CD14-positive monocyte (primary cell): ENCODE data around the gene DSC1. TPM values are rescaled to one million over a fixed set of nuclear protein-coding genes. Genes with fewer than 3 reads are reported as not detected.

Experiments
- DNase-seq, 3 donors: peaks; one replicate each; pipeline ENCODE4 v3.0.0-alpha.2; 2011 to 2022
- H2AFZ ChIP-seq: 2 replicates; pipeline ENCODE4 v1.6.0; 2012; ENCODE audit warnings: mild to moderate bottlenecking, low read depth, low read length, inconsistent platforms; ENCODE audit not compliant: insufficient read depth, poor library complexity, severe bottlenecking
- H3K27ac ChIP-seq, 2 donors: 1 replicate in 1 of 2; 2 replicates in 1 of 2; pipeline ENCODE4 v1.5.1; 2012 to 2013; ENCODE audit warnings: low read length in 2 of 2, control low read depth in 1 of 2, inconsistent platforms in 1 of 2, low read depth in 1 of 2, mild to moderate bottlenecking in 1 of 2
- H3K27me3 ChIP-seq, 2 donors: one replicate each; pipeline versions ENCODE4 v1.6.0 to v1.6.1; 2011 to 2013; ENCODE audit warnings: low read length in 2 of 2; ENCODE audit not compliant: control insufficient read depth in 2 of 2, insufficient read depth in 2 of 2
- H3K36me3 ChIP-seq, 2 donors: replicated peaks in 1 of 2; 1 replicate in 1 of 2; 2 replicates in 1 of 2; pipeline versions ENCODE4 v1.5.1 to v1.6.1; 2012 to 2013; ENCODE audit warnings: low read length in 2 of 2, control low read depth in 1 of 2, inconsistent platforms in 1 of 2, mild to moderate bottlenecking in 1 of 2; ENCODE audit not compliant: insufficient read depth in 2 of 2, control insufficient read depth in 1 of 2
- H3K4me1 ChIP-seq, 2 donors: 1 replicate in 1 of 2; 2 replicates in 1 of 2; pipeline versions ENCODE4 v1.5.1 to v1.6.1; 2012 to 2013; ENCODE audit warnings: low read length in 2 of 2, control low read depth in 1 of 2, inconsistent platforms in 1 of 2, mild to moderate bottlenecking in 1 of 2, moderate library complexity in 1 of 2; ENCODE audit not compliant: insufficient read depth in 2 of 2, control insufficient read depth in 1 of 2
- H3K4me2 ChIP-seq: replicated peaks from 2 replicates; pipeline ENCODE3; 2012; ENCODE audit warnings: low read length, moderate library complexity, mild to moderate bottlenecking; ENCODE audit not compliant: poor library complexity, severe bottlenecking; ENCODE audit errors: extremely low read depth
- H3K4me3 ChIP-seq, 3 experiments: fragments of 200-600 bp in 1 of 3; sonication (generic) in 1 of 3; replicated peaks in 1 of 3; 1 replicate in 2 of 3; 2 replicates in 1 of 3; pipeline ENCODE4 v1.5.1; 2011 to 2013; ENCODE audit warnings: low read length in 3 of 3, mild to moderate bottlenecking in 3 of 3, control low read depth in 2 of 3, low read depth in 2 of 3, inconsistent platforms in 1 of 3, moderate library complexity in 1 of 3
- H3K79me2 ChIP-seq: 2 replicates; pipeline ENCODE4 v1.6.0; 2012; ENCODE audit warnings: mild to moderate bottlenecking, control low read depth, inconsistent platforms, low read length, moderate library complexity; ENCODE audit not compliant: insufficient read depth
- H3K9ac ChIP-seq: 2 replicates; pipeline ENCODE4 v1.6.0; 2017; ENCODE audit warnings: low read length, mild to moderate bottlenecking; ENCODE audit not compliant: insufficient read depth, poor library complexity, severe bottlenecking
- H3K9me3 ChIP-seq, 2 donors: replicated peaks in 1 of 2; 1 replicate in 1 of 2; 2 replicates in 1 of 2; pipeline versions ENCODE4 v1.5.1 to v1.6.1; 2012 to 2013; ENCODE audit warnings: low read length in 2 of 2, control low read depth in 1 of 2; ENCODE audit not compliant: control insufficient read depth in 1 of 2, insufficient read depth in 1 of 2
- H4K20me1 ChIP-seq: 2 replicates; pipeline ENCODE4 v1.6.0; 2012; ENCODE audit warnings: mild to moderate bottlenecking, low read length, control low read depth, moderate library complexity; ENCODE audit not compliant: insufficient read depth
- H3K27ac Mint-ChIP-seq, 7 donors: one replicate each; pipeline ENCODE4 v1.8.0; 2020; ENCODE audit warnings: mild to moderate bottlenecking in 7 of 7, mixed read lengths in 7 of 7, moderate library complexity in 6 of 7, inconsistent platforms in 2 of 7
- H3K27me3 Mint-ChIP-seq, 3 donors: one replicate each; pipeline ENCODE4 v1.8.0; 2021 to 2022; ENCODE audit warnings: low read depth in 3 of 3, mild to moderate bottlenecking in 3 of 3, mixed read lengths in 3 of 3, moderate library complexity in 3 of 3, inconsistent platforms in 1 of 3
- H3K36me3 Mint-ChIP-seq, 2 donors: one replicate each; pipeline ENCODE4 v1.8.0; 2020; ENCODE audit warnings: mixed read lengths in 2 of 2, inconsistent platforms in 1 of 2, mild to moderate bottlenecking in 1 of 2
- H3K4me1 Mint-ChIP-seq: one replicate; pipeline ENCODE4 v1.8.0; 2020; ENCODE audit warnings: mild to moderate bottlenecking, mixed read lengths
- H3K4me3 Mint-ChIP-seq, 2 donors: one replicate each; pipeline ENCODE4 v1.8.0; 2020; ENCODE audit warnings: mild to moderate bottlenecking in 2 of 2, mixed read lengths in 2 of 2, moderate library complexity in 1 of 2
- H3K9me3 Mint-ChIP-seq, 7 donors: one replicate each; pipeline ENCODE4 v1.8.0; 2020 to 2022; ENCODE audit warnings: mixed read lengths in 7 of 7, mild to moderate bottlenecking in 6 of 7, moderate library complexity in 6 of 7, inconsistent platforms in 2 of 7
- CTCF ChIP-seq: fragments of 200-600 bp; IDR thresholded peaks from one replicate; pipeline ENCODE4 v1.8.0; 2022; ENCODE audit warnings: antibody characterized with exemption, mild to moderate bottlenecking
- WGBS: methylation state at CpG from one replicate; pipeline ENCODE4 v1.1.5; 2013; ENCODE audit warnings: missing lambda C conversion rate; ENCODE audit not compliant: insufficient coverage; 5-methylcytosine and 5-hydroxymethylcytosine counted together
- intact Hi-C, 2 donors: fragments of 100-400 bp; cut with micrococcal nuclease; formaldehyde crosslinking; loops; one replicate each; pipeline versions ENCODE4 v1.15.0 to v1.15.1; 2023
- polyA plus RNA-seq, 3 donors: library from polyadenylated mRNA; depleted of rRNA in 1 of 3; unstranded in 2 of 3; stranded (reverse) in 1 of 3; fragments of 300-500 nt in 2 of 3; fragments of >200 nt in 1 of 3; fragmentation: Illumina TruSeq in 2 of 3; gene quantifications; 1 replicate in 2 of 3; 2 replicates in 1 of 3; pipeline ENCODE4 v1.2.3, GENCODE V29; 2012 to 2021

Gene DSC1
- polyA plus RNA-seq, 3 donors = not detected

DNA sequence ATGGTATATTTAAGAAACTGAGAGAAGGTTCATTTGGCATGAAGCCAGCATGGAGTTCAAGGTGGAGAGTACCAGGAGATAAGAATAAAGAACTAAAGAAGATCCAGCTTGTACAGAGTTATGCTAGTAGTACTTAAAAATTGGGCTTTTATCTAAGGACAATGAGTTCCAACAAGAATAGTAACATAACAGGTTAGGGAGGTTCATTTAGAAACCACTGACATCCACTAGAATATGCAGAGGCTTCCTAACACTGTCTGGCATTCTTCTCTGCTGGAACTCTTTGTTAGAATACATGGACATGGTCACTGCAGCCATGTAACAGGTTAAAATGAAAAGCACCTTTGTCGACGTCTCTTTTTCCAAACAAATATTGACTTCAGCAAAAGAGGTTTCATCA lies 42.6 kb upstream of the DSC1 start:
- Mint-ChIP-seq H3K27me3 (peaks cover 0 to 2% (median 0%) of the 10 kb centered on the region in 3 donors), H3K9me3 (no peaks in the 10 kb centered on the region), H3K36me3 (no peaks in the 10 kb centered on the region), H3K4me3 (no peak overlapping the region), H3K27ac (peak overlapping the region; percentile 70 to 91 (median 88)), H3K4me1 (peaks cover 44% of the 10 kb centered on the region)
- H2AFZ ChIP-seq = no peak overlapping the region
- no peaks in the 10 kb centered on the region for H4K20me1 ChIP-seq
- intact Hi-C loops = no loop called here
- peak overlapping the region; percentile 72 to 82 for H3K27ac ChIP-seq
- no peaks in the 10 kb centered on the region for H3K79me2 ChIP-seq
- no peak overlapping the region for H3K9ac ChIP-seq
- peak overlapping the region; percentile 72 for H3K4me2 ChIP-seq
- DNase-seq = no peak
- H3K4me3 ChIP-seq = peak overlapping the region in 1 of 3 experiments; percentile 63
- H3K9me3 ChIP-seq = no peaks in the 10 kb centered on the region
- 83% methylated on average over 2 of the region's 2 CpGs for WGBS
- no peaks in the 10 kb centered on the region for H3K27me3 ChIP-seq
- TF ChIP-seq CTCF = no peak
- no peaks in the 10 kb centered on the region for H3K36me3 ChIP-seq
- H3K4me1 ChIP-seq = peaks cover 48 to 58% of the 10 kb centered on the region in 2 donors

- H3K4me3 ChIP-seq = peak overlapping the region in 1 of 3 experiments; percentile 63
- peaks cover 0 to 2% (median 0%) of the 10 kb centered on the region in 3 donors for H3K27me3 Mint-ChIP-seq
- no peak overlapping the region for H3K4me3 Mint-ChIP-seq
- no peak overlapping the region for H3K4me2 ChIP-seq
- H3K4me1 Mint-ChIP-seq = peaks cover 44% of the 10 kb centered on the region
- peaks cover 49 to 62% of the 10 kb centered on the region in 2 donors for H3K4me1 ChIP-seq
- no peaks in the 10 kb centered on the region for H3K9me3 ChIP-seq
- no peaks in the 10 kb centered on the region for H3K36me3 Mint-ChIP-seq
- H3K27ac ChIP-seq = peak overlapping the region; percentile 56 to 82
- no peaks in the 10 kb centered on the region for H3K79me2 ChIP-seq
- H3K27ac Mint-ChIP-seq = peak overlapping the region; percentile 70 to 91 (median 84)
- H3K36me3 ChIP-seq = no peaks in the 10 kb centered on the region
- H3K9ac ChIP-seq = no peak overlapping the region
- no peaks in the 10 kb centered on the region for H3K27me3 ChIP-seq
- no peaks in the 10 kb centered on the region for H4K20me1 ChIP-seq
- intact Hi-C loops = no loop called here
- no peak for TF ChIP-seq CTCF
- no peaks in the 10 kb centered on the region for H3K9me3 Mint-ChIP-seq
- 92% methylated on average over 2 of the region's 4 CpGs for WGBS
- H2AFZ ChIP-seq = no peak overlapping the region
- no peak for DNase-seq
These were observed 42.2 kb upstream of the DSC1 start for GRCh38 chr18:31204833-31205232.
